ENCODE data around the gene GSTM2. TPM values are rescaled to one million over a fixed set of nuclear protein-coding genes. Genes with fewer than 3 reads are reported as not detected.

The GSTM2 gene
- total and polyA plus RNA-seq, 4 donors: 7.1 to 15.1 (median 7.9) TPM

DNA sequence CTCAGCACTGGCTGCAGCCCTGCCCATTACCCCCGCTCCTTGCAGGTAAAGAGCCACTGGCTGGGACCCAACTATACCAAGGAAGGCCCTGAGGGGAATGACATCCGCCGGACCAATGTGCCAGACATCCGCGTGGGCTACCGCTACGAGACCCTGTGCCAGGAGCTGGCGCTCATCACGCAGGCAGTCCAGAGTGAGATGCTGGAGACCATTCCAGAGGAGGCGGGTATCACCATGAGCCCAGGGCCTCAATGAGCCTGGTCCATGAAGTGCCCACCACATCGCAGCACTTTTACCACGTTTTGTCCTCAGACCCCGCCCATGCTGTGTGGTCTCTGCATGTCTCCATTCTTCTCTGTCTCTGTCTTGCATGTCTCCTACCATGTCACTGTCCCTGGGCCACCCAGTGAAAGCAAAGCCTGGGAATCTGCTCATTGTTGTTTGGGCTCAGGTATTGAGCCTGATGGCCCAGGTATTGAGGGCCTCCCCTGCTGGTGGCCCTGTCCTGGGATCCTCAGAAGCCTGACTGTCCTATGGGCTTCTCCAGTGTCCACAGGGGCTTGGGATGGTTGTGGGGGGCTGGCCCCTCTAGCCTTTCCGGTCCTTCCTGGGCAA lies 36.9 kb upstream of the GSTM2 start (continued):
- no peak for TF ChIP-seq NR2F2 (IDR thresholded peaks at IDR 0.05)
- no peak for TF ChIP-seq YY1 (IDR thresholded peaks at IDR 0.05)
- TF ChIP-seq GABPA (IDR thresholded peaks at IDR 0.05 in 1 of 2, conservative IDR thresholded peaks at IDR 0.05 in 1 of 2): no peak
- TF ChIP-seq FOXA1 (IDR thresholded peaks at IDR 0.05): no peak

DNA sequence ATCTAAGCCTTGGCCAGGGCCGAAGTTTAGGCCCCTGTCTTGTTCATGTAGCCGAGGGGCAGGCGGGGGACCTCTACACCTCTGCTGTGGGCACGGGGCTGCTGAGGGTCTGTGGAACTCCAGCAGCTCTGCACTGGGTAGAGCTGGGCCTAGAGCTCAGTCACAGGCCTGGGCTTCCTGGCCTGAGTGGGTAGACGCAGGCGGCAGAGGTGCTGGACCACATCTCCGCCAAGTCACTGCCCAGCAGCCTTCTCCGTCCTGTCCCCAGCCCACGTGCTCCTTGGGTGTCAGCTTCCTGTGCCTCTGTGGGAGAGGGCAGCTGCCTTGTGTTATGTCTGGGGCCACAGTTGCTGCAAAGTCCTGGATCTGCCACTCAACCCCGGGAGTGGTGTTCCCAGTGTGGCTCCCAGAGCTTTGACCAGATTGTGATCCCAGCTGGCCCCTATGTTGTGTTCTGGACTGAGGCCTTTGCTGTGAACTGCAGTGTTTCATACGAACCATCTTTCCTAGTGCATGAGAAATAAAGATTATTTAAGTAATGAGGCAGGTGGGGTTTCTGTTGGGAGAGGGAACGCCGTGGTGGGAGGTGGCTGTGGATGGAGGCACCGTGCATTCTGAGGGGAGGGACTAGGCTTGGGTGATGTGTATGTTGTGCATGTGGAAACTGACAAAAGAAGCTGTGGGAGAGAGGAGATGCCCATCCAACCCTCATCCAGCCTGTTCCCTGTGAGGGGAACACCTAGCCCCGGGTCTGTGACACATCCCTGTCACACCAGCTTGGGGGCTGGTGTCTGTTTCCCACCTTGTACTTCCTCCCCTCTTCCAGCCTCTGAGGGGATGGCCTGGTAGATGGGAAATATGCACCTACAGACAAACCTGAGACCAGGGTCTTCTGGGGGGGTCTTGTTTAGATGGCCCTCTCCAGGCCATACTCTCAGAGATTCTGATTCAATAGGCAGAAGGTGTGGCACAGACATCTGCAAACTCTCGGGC lies 36.0 kb upstream of the GSTM2 start:
- no peak for DNase-seq (ENCODE audit: low spot score)
- H3K27ac ChIP-seq (ENCODE audit: low read depth in 1 of 2, low read length in 2 of 2): no peak overlapping the region
- TF ChIP-seq, protein P1, sequence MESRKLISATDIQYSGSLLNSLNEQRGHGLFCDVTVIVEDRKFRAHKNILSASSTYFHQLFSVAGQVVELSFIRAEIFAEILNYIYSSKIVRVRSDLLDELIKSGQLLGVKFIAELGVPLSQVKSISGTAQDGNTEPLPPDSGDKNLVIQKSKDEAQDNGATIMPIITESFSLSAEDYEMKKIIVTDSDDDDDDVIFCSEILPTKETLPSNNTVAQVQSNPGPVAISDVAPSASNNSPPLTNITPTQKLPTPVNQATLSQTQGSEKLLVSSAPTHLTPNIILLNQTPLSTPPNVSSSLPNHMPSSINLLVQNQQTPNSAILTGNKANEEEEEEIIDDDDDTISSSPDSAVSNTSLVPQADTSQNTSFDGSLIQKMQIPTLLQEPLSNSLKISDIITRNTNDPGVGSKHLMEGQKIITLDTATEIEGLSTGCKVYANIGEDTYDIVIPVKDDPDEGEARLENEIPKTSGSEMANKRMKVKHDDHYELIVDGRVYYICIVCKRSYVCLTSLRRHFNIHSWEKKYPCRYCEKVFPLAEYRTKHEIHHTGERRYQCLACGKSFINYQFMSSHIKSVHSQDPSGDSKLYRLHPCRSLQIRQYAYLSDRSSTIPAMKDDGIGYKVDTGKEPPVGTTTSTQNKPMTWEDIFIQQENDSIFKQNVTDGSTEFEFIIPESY (IDR thresholded peaks at IDR 0.05): no peak
- no peak for TF ChIP-seq JUND (IDR thresholded peaks at IDR 0.05)
- TF ChIP-seq, protein P2, sequence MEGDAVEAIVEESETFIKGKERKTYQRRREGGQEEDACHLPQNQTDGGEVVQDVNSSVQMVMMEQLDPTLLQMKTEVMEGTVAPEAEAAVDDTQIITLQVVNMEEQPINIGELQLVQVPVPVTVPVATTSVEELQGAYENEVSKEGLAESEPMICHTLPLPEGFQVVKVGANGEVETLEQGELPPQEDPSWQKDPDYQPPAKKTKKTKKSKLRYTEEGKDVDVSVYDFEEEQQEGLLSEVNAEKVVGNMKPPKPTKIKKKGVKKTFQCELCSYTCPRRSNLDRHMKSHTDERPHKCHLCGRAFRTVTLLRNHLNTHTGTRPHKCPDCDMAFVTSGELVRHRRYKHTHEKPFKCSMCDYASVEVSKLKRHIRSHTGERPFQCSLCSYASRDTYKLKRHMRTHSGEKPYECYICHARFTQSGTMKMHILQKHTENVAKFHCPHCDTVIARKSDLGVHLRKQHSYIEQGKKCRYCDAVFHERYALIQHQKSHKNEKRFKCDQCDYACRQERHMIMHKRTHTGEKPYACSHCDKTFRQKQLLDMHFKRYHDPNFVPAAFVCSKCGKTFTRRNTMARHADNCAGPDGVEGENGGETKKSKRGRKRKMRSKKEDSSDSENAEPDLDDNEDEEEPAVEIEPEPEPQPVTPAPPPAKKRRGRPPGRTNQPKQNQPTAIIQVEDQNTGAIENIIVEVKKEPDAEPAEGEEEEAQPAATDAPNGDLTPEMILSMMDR (IDR thresholded peaks at IDR 0.05; ENCODE audit: low read depth, low read length, missing input control): no peak
- no peak for TF ChIP-seq FOXA2 (IDR thresholded peaks at IDR 0.05)
- no peak for TF ChIP-seq FOXA1 (IDR thresholded peaks at IDR 0.05)
- no peak for TF ChIP-seq HNF4G (IDR thresholded peaks at IDR 0.05)
- H3K36me3 ChIP-seq (ENCODE audit: control insufficient read depth in 4 of 4, insufficient read depth in 3 of 4, low read depth in 1 of 4, low read length in 3 of 4): peaks cover 14 to 51% (median 23%) of the 10 kb centered on the region in 4 donors
- no peaks in the 10 kb centered on the region for H3K9me3 ChIP-seq (ENCODE audit: control insufficient read depth in 4 of 4, low read length in 3 of 4)
- 92% methylated on average over 16 of the region's 16 CpGs for WGBS
- H3K9ac ChIP-seq (ENCODE audit: low read depth in 1 of 2, low read length in 2 of 2): no peak overlapping the region
- H3K4me1 ChIP-seq (ENCODE audit: control insufficient read depth in 4 of 4, insufficient read depth in 4 of 4, low read length in 3 of 4): peaks cover 0 to 9% (median 4%) of the 10 kb centered on the region in 4 donors
- no peaks in the 10 kb centered on the region for H3K27me3 ChIP-seq (ENCODE audit: control insufficient read depth in 4 of 4, insufficient read depth in 4 of 4, low read length in 3 of 4)
- H3K4me3 ChIP-seq (ENCODE audit: low read depth in 1 of 3, low read length in 3 of 3): no peak overlapping the region

DNA sequence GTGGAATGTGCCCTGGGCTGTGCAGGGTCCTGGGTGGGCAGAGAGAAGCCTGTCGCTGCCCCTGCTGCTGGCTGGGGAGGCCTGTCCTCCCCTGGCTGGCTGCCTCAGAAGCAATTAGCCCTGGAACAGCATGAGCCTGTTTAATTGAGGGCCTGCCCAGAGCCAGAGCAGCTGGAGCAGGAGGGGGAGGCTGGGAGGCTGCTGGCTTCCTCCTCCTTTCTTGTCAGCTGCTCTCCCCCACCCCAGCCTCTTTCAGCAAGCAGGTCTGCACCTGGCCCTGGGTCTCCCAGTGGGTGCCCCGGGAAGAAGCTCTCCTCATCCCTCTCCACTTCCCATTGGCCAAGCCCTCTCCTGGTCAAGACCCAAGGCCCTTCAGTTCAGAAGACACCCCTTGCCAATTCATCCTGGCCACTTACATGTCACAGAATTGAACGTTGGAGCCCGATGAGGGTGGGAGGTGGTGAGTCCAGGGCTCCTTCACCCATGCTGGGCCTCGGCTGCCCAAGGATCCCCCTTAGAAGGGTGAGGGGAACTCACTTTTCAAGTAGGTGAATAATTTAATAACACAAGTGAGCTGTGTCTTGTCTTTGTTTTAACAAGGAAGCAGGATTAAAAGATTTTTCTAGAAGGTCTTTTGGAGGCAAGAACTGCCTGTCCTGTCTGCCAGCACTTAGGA lies 35.0 kb upstream of the GSTM2 start:
- peaks cover 7 to 41% (median 17%) of the 10 kb centered on the region in 4 donors for H3K36me3 ChIP-seq (ENCODE audit: control insufficient read depth in 4 of 4, insufficient read depth in 3 of 4, low read depth in 1 of 4, low read length in 3 of 4)
- H3K4me1 ChIP-seq (ENCODE audit: control insufficient read depth in 4 of 4, insufficient read depth in 4 of 4, low read length in 3 of 4): peaks cover 0 to 9% (median 4%) of the 10 kb centered on the region in 4 donors
- H3K27me3 ChIP-seq (ENCODE audit: control insufficient read depth in 4 of 4, insufficient read depth in 4 of 4, low read length in 3 of 4): no peaks in the 10 kb centered on the region
- no peak overlapping the region for H3K27ac ChIP-seq (ENCODE audit: low read depth in 1 of 2, low read length in 2 of 2)
- DNase-seq (ENCODE audit: low spot score): no peak
- H3K9me3 ChIP-seq (ENCODE audit: control insufficient read depth in 4 of 4, low read length in 3 of 4): no peaks in the 10 kb centered on the region
- 76% methylated on average over 5 of the region's 5 CpGs for WGBS
- H3K4me3 ChIP-seq (ENCODE audit: low read depth in 1 of 3, low read length in 3 of 3): no peak overlapping the region
- H3K9ac ChIP-seq (ENCODE audit: low read depth in 1 of 2, low read length in 2 of 2): no peak overlapping the region
- TF ChIP-seq, protein P1 (IDR thresholded peaks at IDR 0.05): no peak
- TF ChIP-seq MAX (IDR thresholded peaks at IDR 0.05): no peak
- no peak for TF ChIP-seq SP1 (IDR thresholded peaks at IDR 0.05)
- TF ChIP-seq JUND (IDR thresholded peaks at IDR 0.05): no peak
- no peak for TF ChIP-seq YY1 (IDR thresholded peaks at IDR 0.05)
- TF ChIP-seq HNF4A (conservative IDR thresholded peaks at IDR 0.05): no peak
- no peak for TF ChIP-seq TAF1 (conservative IDR thresholded peaks at IDR 0.05)
- no peak for TF ChIP-seq NR2F2 (IDR thresholded peaks at IDR 0.05)
- TF ChIP-seq, protein P3, sequence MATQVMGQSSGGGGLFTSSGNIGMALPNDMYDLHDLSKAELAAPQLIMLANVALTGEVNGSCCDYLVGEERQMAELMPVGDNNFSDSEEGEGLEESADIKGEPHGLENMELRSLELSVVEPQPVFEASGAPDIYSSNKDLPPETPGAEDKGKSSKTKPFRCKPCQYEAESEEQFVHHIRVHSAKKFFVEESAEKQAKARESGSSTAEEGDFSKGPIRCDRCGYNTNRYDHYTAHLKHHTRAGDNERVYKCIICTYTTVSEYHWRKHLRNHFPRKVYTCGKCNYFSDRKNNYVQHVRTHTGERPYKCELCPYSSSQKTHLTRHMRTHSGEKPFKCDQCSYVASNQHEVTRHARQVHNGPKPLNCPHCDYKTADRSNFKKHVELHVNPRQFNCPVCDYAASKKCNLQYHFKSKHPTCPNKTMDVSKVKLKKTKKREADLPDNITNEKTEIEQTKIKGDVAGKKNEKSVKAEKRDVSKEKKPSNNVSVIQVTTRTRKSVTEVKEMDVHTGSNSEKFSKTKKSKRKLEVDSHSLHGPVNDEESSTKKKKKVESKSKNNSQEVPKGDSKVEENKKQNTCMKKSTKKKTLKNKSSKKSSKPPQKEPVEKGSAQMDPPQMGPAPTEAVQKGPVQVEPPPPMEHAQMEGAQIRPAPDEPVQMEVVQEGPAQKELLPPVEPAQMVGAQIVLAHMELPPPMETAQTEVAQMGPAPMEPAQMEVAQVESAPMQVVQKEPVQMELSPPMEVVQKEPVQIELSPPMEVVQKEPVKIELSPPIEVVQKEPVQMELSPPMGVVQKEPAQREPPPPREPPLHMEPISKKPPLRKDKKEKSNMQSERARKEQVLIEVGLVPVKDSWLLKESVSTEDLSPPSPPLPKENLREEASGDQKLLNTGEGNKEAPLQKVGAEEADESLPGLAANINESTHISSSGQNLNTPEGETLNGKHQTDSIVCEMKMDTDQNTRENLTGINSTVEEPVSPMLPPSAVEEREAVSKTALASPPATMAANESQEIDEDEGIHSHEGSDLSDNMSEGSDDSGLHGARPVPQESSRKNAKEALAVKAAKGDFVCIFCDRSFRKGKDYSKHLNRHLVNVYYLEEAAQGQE (IDR thresholded peaks at IDR 0.05): no peak
- no peak for TF ChIP-seq FOXA1 (IDR thresholded peaks at IDR 0.05)
- TF ChIP-seq RAD21 (IDR thresholded peaks at IDR 0.05): no peak

Data from liver (tissue), 9 donors.